Hepatocyte (in vitro differentiated cells): ENCODE data around the gene TPRX1. TPM values are rescaled to one million over a fixed set of nuclear protein-coding genes. Genes with fewer than 3 reads are reported as not detected.
"Not testable (repeated sequence)": the region's sequence is repeated elsewhere in the genome, so short reads cannot be mapped to it uniquely, and the experiment has no call there.

ENCODE experiments used
- DNase-seq: peaks from one replicate; pipeline ENCODE4 v3.0.0-alpha.2; 2016; ENCODE audit warnings: low spot score
- H2AFZ ChIP-seq: fragments of 200-600 bp; sonication (generic); 2 replicates; pipeline ENCODE4 v1.6.0; 2016; ENCODE audit warnings: antibody characterized with exemption, mild to moderate bottlenecking
- H3K27ac ChIP-seq: fragments of 200-600 bp; sonication (generic); 2 replicates; pipeline ENCODE4 v1.5.1; 2016; ENCODE audit warnings: mild to moderate bottlenecking
- H3K27me3 ChIP-seq: fragments of 200-600 bp; sonication (generic); 2 replicates; pipeline ENCODE4 v1.6.1; 2016
- H3K36me3 ChIP-seq: fragments of 200-600 bp; sonication (generic); replicated peaks from 2 replicates; pipeline ENCODE4 v1.5.1; 2016; ENCODE audit warnings: low read depth; ENCODE audit not compliant: insufficient read depth
- H3K4me1 ChIP-seq: fragments of 200-600 bp; sonication (generic); 2 replicates; pipeline ENCODE4 v1.5.1; 2016; ENCODE audit warnings: mild to moderate bottlenecking, moderate library complexity; ENCODE audit not compliant: insufficient read depth
- H3K4me2 ChIP-seq: fragments of 200-600 bp; sonication (generic); 2 replicates; pipeline ENCODE4 v1.6.0; 2016
- H3K4me3 ChIP-seq: fragments of 200-600 bp; sonication (generic); 2 replicates; pipeline ENCODE4 v1.5.1; 2016; ENCODE audit warnings: mild to moderate bottlenecking
- H3K79me2 ChIP-seq: fragments of 200-600 bp; sonication (generic); 2 replicates; pipeline ENCODE4 v1.6.0; 2017; ENCODE audit warnings: mild to moderate bottlenecking
- H3K9me2 ChIP-seq: fragments of 200-600 bp; sonication (generic); replicated peaks from 2 replicates; pipeline ENCODE4 v1.6.0; 2017; ENCODE audit warnings: mild to moderate bottlenecking; ENCODE audit not compliant: insufficient read depth
- H3K9me3 ChIP-seq: fragments of 200-600 bp; sonication (generic); 2 replicates; pipeline ENCODE4 v1.5.1; 2016; ENCODE audit warnings: low read depth, mild to moderate bottlenecking
- H4K20me1 ChIP-seq: fragments of 200-600 bp; sonication (generic); 2 replicates; pipeline ENCODE4 v1.6.0; 2016; ENCODE audit warnings: mild to moderate bottlenecking; ENCODE audit not compliant: insufficient read depth, poor library complexity, severe bottlenecking
- EZH2 ChIP-seq: fragments of 200-600 bp; sonication (generic); IDR thresholded peaks from 2 replicates; pipeline ENCODE4 v1.6.1; 2016; ENCODE audit warnings: antibody characterized with exemption, mild to moderate bottlenecking, borderline replicate concordance
- EZH2phosphoT487 ChIP-seq: fragments of 200-600 bp; sonication (generic); IDR thresholded peaks from one replicate; pipeline ENCODE4 v1.6.1; 2018; ENCODE audit warnings: antibody characterized with exemption, mild to moderate bottlenecking, low read depth, moderate library complexity; ENCODE audit not compliant: unreplicated experiment, severe bottlenecking
- WGBS: methylation state at CpG from one replicate; pipeline ENCODE4 v1.1.6; 2016; ENCODE audit warnings: low lambda C conversion rate; ENCODE audit errors: missing lambda C conversion rate; 5-methylcytosine and 5-hydroxymethylcytosine counted together
- polyA plus RNA-seq: library from polyadenylated mRNA; unstranded; fragments of >200 nt; fragmentation: Nextera tagmentation; extraction: Ambion mirVana; gene quantifications from 2 replicates; pipeline ENCODE4 v1.2.1, GENCODE V29; 2016
- total RNA-seq: library from RNA; depleted of rRNA; stranded (reverse); fragments of >200 nt; gene quantifications from 2 replicates; pipeline ENCODE4 v1.2.3, GENCODE V29; 2014
- TF ChIP-seq, protein P1 (sequence below): fragments of 200-600 bp; sonication (generic); IDR thresholded peaks from 2 replicates; pipeline ENCODE4 v1.5.1; 2016; ENCODE audit warnings: antibody characterized with exemption, mild to moderate bottlenecking; ENCODE audit not compliant: poor library complexity

Gene TPRX1
- total and polyA plus RNA-seq, 2 experiments from 2014 or later = not detected

DNA sequence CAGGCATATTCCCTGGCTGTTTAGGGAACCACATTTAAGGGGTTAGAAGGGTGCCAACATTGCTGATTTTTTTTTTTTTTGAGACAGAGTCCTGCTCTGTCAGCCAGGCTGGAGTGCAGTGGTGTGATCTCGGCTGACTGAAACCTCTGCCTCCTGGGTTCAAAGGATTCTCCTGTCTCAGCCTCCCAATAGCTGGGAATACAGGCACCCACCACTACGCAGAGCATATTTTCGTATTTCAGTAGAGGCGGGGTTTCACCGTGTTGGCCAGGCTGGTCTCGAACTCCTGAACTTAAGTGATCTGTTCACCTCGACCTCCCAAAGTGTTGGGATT is 9.6 kb upstream of the TPRX1 start:
- H4K20me1 ChIP-seq = no peaks in the 10 kb centered on the region
- no peaks in the 10 kb centered on the region for H3K9me3 ChIP-seq
- H3K36me3 ChIP-seq = no peaks in the 10 kb centered on the region
- DNase-seq = no peak
- no peaks in the 10 kb centered on the region for H3K9me2 ChIP-seq
- no peak overlapping the region for H3K4me2 ChIP-seq
- WGBS = 71% methylated on average over 7 of the region's 7 CpGs
- no peaks in the 10 kb centered on the region for H3K79me2 ChIP-seq
- no peak overlapping the region for H2AFZ ChIP-seq
- TF ChIP-seq, protein P1, sequence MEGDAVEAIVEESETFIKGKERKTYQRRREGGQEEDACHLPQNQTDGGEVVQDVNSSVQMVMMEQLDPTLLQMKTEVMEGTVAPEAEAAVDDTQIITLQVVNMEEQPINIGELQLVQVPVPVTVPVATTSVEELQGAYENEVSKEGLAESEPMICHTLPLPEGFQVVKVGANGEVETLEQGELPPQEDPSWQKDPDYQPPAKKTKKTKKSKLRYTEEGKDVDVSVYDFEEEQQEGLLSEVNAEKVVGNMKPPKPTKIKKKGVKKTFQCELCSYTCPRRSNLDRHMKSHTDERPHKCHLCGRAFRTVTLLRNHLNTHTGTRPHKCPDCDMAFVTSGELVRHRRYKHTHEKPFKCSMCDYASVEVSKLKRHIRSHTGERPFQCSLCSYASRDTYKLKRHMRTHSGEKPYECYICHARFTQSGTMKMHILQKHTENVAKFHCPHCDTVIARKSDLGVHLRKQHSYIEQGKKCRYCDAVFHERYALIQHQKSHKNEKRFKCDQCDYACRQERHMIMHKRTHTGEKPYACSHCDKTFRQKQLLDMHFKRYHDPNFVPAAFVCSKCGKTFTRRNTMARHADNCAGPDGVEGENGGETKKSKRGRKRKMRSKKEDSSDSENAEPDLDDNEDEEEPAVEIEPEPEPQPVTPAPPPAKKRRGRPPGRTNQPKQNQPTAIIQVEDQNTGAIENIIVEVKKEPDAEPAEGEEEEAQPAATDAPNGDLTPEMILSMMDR = no peak
- TF ChIP-seq EZH2 (no peak), EZH2phosphoT487 (no peak)
- no peak overlapping the region for H3K27ac ChIP-seq
- H3K4me3 ChIP-seq = no peak overlapping the region
- no peaks in the 10 kb centered on the region for H3K4me1 ChIP-seq
- no peaks in the 10 kb centered on the region for H3K27me3 ChIP-seq

DNA sequence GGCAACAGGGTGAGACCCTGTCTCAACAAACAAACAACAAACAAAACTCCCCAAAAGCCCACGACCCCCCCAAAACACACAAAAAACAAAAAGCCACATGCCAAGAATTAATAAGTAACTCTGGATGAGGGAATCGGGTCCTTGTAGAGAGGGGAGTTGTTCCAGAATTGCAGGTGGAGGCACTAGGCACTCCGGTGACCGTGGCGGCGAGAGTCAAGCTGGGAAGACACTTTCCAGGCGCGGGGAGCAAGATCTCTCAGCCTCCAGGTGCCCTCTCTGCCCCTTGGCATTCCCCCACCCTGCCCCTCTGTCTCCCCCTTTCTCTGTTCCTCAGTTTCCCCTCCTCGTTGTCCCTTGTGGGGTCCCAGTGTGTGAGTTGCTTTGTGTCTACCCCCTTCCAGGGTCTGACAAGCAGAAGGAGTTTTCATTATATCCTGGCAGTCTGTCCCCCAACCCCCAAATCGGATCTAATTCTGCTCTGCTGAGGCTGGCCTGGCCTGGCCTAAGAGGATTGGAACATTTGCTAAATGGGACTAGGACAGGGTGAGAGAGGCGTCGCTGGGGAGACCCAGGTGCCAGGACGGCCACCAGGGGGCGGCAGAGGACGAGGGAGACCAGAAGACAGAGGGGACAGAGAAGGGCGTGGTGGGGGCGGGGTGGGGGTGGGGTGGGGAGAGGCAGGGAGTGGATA is 9.1 kb upstream of the TPRX1 start:
- 37% methylated on average over 17 of the region's 17 CpGs for WGBS
- Histone ChIP-seq H3K4me1 (no peaks in the 10 kb centered on the region), H3K36me3 (no peaks in the 10 kb centered on the region), H3K79me2 (no peaks in the 10 kb centered on the region), H2AFZ (no peak overlapping the region), H3K27me3 (no peaks in the 10 kb centered on the region), H3K4me2 (no peak overlapping the region), H3K9me3 (no peaks in the 10 kb centered on the region), H3K4me3 (no peak overlapping the region), H3K9me2 (no peaks in the 10 kb centered on the region), H4K20me1 (no peaks in the 10 kb centered on the region), H3K27ac (no peak overlapping the region)
- DNase-seq = peak; percentile 87
- TF ChIP-seq EZH2phosphoT487 = no peak
- TF ChIP-seq, protein P1 = peak; percentile 64

DNA sequence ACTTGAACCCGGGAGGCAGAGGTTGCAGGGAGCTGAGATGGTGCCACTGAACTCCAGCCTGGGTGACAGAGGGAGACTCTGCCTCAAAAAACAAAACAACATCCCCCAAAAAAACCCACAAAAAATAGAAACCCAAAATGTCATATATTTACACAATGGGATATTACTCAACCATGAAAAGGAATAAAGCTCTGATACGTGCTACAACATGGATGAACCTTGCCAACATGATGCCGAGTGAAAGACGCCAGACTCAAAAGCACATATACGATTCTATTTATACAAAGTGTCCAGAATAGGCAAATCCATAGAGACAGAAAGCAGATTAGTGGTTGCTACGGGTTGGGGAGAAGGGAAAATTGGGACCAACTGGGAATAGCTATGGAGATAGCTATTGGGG is 2.1 kb upstream of the TPRX1 start:
- Histone ChIP-seq H3K27ac (no peak overlapping the region), H3K4me1 (no peaks in the 10 kb centered on the region), H3K36me3 (no peaks in the 10 kb centered on the region), H2AFZ (no peak overlapping the region), H3K79me2 (no peaks in the 10 kb centered on the region), H3K9me3 (no peaks in the 10 kb centered on the region), H3K9me2 (no peaks in the 10 kb centered on the region), H3K27me3 (no peaks in the 10 kb centered on the region), H4K20me1 (no peaks in the 10 kb centered on the region), H3K4me2 (no peak overlapping the region), H3K4me3 (no peak overlapping the region)
- TF ChIP-seq, protein P1 = no peak
- TF ChIP-seq EZH2 (no peak), EZH2phosphoT487 (no peak)
- DNase-seq = no peak
- 94% methylated on average over 6 of the region's 6 CpGs for WGBS

DNA sequence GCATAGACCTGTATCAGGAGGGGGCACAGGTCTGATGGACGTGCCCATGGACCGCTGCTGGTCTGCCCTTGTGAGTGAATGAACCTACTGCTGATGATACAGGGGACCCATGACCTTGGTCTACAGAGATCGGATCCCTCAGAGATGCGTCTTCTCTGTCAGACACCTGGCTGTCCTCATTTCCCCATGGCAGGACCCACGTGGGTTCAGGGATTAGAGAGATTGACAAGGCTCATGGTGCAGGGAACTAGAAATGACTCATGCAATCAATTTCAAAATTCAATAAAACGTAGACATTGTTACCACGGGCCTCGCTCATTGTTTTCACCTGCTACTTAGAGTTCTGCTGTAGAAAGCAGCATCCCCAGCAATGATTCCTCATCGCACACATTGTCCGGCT is 962 bp upstream of the TPRX1 start:
- Histone ChIP-seq H3K9me2 (no peaks in the 10 kb centered on the region), H3K4me2 (no peak overlapping the region), H3K27me3 (no peaks in the 10 kb centered on the region), H3K36me3 (no peaks in the 10 kb centered on the region), H2AFZ (no peak overlapping the region), H3K4me1 (no peaks in the 10 kb centered on the region), H3K9me3 (no peaks in the 10 kb centered on the region), H3K79me2 (no peaks in the 10 kb centered on the region), H3K4me3 (no peak overlapping the region), H3K27ac (no peak overlapping the region), H4K20me1 (no peaks in the 10 kb centered on the region)
- no peak for DNase-seq
- WGBS = 93% methylated on average over 10 of the region's 10 CpGs
- TF ChIP-seq EZH2phosphoT487 = no peak

DNA sequence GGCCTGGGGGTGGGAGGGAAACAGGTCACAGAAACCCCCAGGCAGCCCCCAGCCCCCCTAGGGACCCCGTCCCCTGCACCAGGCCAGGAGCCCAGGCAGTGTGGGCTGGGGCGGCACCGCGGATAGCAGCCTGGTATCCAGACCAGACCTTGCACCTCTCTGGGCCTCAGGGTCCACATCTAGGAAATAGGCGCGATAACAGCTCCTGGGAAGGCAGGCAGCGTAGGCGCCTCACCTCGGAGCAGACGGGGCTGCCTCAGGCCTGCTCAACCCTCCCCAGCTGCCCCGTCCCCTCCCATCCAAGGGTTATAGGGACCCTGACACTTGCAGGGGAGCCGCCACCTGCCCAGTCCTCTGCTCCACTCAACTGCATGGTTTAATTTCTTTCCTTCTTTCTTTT is 680 bp downstream of the TPRX1 start:
- not testable (repeated sequence) for H3K9me3 ChIP-seq, H3K4me3 ChIP-seq, H2AFZ ChIP-seq, H3K27me3 ChIP-seq, H3K4me1 ChIP-seq, H4K20me1 ChIP-seq, H3K4me2 ChIP-seq, H3K9me2 ChIP-seq, H3K79me2 ChIP-seq, DNase-seq, H3K27ac ChIP-seq, H3K36me3 ChIP-seq
- WGBS = 87% methylated on average over 4 of the region's 12 CpGs

DNA sequence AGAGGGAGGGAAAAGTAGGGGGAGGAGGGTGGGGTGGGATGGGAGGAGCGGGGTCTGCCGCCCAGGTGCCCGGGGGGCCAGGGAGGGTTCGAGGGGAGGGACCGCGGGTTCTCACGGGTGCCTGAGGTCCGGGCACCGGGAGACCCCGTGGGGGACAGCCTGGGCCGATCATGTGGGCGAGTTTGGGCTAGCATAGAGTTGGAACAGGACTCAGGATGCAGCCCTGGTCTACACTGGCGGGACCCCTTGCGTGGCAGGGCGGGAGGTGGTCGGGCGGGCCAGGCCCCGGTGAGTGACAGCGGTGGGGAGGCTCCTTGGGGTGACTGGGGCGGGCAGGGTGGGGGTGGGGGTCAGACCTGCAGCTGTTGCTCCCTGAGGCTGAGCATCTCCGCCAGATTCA is 1.2 kb downstream of the TPRX1 start:
- not testable (repeated sequence) for H3K4me3 ChIP-seq, H4K20me1 ChIP-seq, H3K36me3 ChIP-seq, H3K4me1 ChIP-seq, H3K9me3 ChIP-seq, H2AFZ ChIP-seq, H3K27me3 ChIP-seq, H3K27ac ChIP-seq, DNase-seq, H3K9me2 ChIP-seq, H3K79me2 ChIP-seq, H3K4me2 ChIP-seq
- no CpG with 5 or more reads among the region's 21 CpGs for WGBS
